Activated naive CD8-positive, alpha-beta T cell treated with anti-CD3 and anti-CD28 coated beads for 36 hours (primary cell): ENCODE results near the gene CC2D2A. TPM values are rescaled to one million over a fixed set of nuclear protein-coding genes. Genes with fewer than 3 reads are reported as not detected.

Experiments used
- DNase-seq: peaks from one replicate; pipeline ENCODE4 v3.0.0; 2021
- H3K27ac Mint-ChIP-seq: one replicate; pipeline ENCODE4 v1.8.0; 2022; ENCODE audit warnings: mild to moderate bottlenecking, moderate library complexity, mixed read lengths
- H3K27me3 Mint-ChIP-seq: one replicate; pipeline ENCODE4 v1.8.0; 2022; ENCODE audit warnings: mild to moderate bottlenecking, mixed read lengths
- H3K36me3 Mint-ChIP-seq: one replicate; pipeline ENCODE4 v1.8.0; 2021; ENCODE audit warnings: mild to moderate bottlenecking, mixed read lengths
- H3K4me1 Mint-ChIP-seq: one replicate; pipeline ENCODE4 v1.8.0; 2021; ENCODE audit warnings: mixed read lengths
- H3K4me3 Mint-ChIP-seq: one replicate; pipeline ENCODE4 v1.8.0; 2022; ENCODE audit warnings: mild to moderate bottlenecking, moderate library complexity, mixed read lengths
- H3K9me3 Mint-ChIP-seq: one replicate; pipeline ENCODE4 v1.8.0; 2022; ENCODE audit warnings: mixed read lengths
- total RNA-seq, 2 experiments: library from RNA; stranded (reverse); gene quantifications; one replicate each; pipeline ENCODE4 v1.2.3, GENCODE V29; 2021

The CC2D2A gene
- total RNA-seq, 2 experiments from 2014 or later, result not detected

GRCh38 chr4:15451181-15451865, 18.4 kb upstream of the CC2D2A start:
- Mint-ChIP-seq H3K4me3 (no peak overlapping the region), H3K27me3 (no peaks in the 10 kb centered on the region), H3K4me1 (no peaks in the 10 kb centered on the region), H3K9me3 (no peaks in the 10 kb centered on the region), H3K36me3 (peaks cover 3% of the 10 kb centered on the region), H3K27ac (no peak overlapping the region)
- no peak for DNase-seq

GRCh38 chr4:15451866-15452765, 17.6 kb upstream of the CC2D2A start:
- no peak overlapping the region for H3K27ac Mint-ChIP-seq
- no peaks in the 10 kb centered on the region for H3K36me3 Mint-ChIP-seq
- H3K4me1 Mint-ChIP-seq, result no peaks in the 10 kb centered on the region
- no peaks in the 10 kb centered on the region for H3K27me3 Mint-ChIP-seq
- no peak overlapping the region for H3K4me3 Mint-ChIP-seq
- no peaks in the 10 kb centered on the region for H3K9me3 Mint-ChIP-seq
- no peak for DNase-seq

DNA sequence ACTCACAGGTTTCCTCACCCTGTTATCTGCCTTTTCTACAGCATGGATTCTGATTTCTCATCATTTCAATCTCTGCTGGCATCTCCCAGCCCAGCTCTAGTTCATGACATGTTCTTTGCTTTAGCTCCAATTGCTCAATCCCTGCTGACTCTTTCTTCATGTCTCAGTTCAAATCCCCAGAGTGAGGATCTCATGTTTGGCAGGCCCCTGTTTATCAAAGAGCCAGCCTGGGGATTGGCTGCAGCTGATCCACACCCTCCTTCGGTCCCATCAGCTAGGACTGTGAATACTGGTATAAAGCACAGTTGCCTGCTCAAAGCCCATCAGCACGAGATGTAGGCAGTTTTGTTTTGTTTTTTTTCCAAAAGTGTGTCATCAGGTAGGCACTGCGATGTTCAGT, 14.4 kb upstream of the CC2D2A start:
- Mint-ChIP-seq H3K27ac (no peak overlapping the region), H3K9me3 (no peaks in the 10 kb centered on the region), H3K27me3 (no peaks in the 10 kb centered on the region), H3K36me3 (no peaks in the 10 kb centered on the region), H3K4me1 (peaks cover 3% of the 10 kb centered on the region), H3K4me3 (no peak overlapping the region)
- no peak for DNase-seq

DNA sequence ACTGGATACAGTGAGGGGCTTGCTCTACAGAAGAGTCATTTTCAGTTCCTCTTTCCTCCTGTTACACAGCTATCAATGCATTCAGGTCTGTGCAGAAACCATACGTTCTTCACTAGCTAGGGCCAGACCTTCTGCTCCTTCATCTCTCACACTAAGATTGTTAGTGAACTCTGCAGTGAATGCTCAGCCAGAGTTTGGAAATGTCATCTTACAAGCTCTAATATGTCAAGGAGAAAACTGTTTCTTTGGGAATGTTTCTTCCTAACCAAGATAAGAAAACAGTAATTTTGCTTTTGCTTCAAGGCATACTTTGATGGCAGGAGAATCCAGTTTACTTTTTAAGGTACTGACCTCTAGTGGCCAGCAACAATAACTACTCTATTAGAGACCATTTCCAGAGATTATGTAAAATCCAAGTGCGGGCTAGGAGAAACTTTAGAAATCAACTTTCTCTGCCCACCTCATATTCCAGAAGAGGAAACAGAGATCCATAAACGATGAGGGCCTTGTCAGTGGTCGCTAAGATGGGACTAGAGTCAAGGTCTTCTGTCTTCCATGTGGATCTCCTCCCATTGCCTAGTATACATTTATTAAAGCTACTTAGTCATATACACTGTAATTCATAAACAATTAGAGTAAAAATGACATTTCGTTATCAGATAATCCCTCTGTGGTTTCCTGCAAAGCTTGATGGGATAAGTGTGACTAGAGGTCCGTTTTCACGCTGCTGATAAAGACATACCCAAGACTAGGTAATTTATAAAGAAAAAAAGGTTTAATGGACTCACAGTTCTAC, 12.1 kb upstream of the CC2D2A start:
- no peaks in the 10 kb centered on the region for H3K27me3 Mint-ChIP-seq
- no peak overlapping the region for H3K4me3 Mint-ChIP-seq
- H3K27ac Mint-ChIP-seq, result no peak overlapping the region
- peaks cover 3% of the 10 kb centered on the region for H3K4me1 Mint-ChIP-seq
- H3K9me3 Mint-ChIP-seq, result no peaks in the 10 kb centered on the region
- no peaks in the 10 kb centered on the region for H3K36me3 Mint-ChIP-seq
- DNase-seq, result no peak

- Mint-ChIP-seq H3K4me1 (peaks cover 3% of the 10 kb centered on the region), H3K27ac (no peak overlapping the region), H3K27me3 (no peaks in the 10 kb centered on the region), H3K4me3 (no peak overlapping the region), H3K9me3 (no peaks in the 10 kb centered on the region), H3K36me3 (no peaks in the 10 kb centered on the region)
- no peak for DNase-seq
Observed at GRCh38 chr4:15458616-15459015, 11.1 kb upstream of the CC2D2A start.

DNA sequence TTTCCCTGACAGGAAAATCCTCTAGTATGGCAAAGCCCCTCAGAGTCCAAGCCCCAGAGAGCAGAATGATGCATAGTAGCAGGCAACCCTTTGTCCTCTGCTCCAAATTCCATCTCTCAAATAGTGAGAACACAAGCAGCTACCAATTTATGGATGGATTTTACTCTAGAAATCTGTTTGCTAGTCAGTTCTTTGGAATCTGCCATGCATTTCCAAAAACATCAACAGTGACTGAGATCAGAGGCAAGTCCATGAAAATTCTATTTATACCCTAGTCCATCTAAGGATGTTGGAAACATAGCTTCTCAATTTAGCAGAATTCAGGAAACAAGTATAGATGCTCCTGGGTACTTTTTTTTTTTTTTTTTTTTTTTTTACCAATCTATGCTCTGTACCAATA, 10.0 kb upstream of the CC2D2A start:
- H3K9me3 Mint-ChIP-seq, result no peaks in the 10 kb centered on the region
- no peak overlapping the region for H3K4me3 Mint-ChIP-seq
- H3K27me3 Mint-ChIP-seq, result no peaks in the 10 kb centered on the region
- no peak for DNase-seq
- H3K36me3 Mint-ChIP-seq, result no peaks in the 10 kb centered on the region
- H3K27ac Mint-ChIP-seq, result no peak overlapping the region
- peaks cover 3% of the 10 kb centered on the region for H3K4me1 Mint-ChIP-seq

- Mint-ChIP-seq H3K4me3 (no peak overlapping the region), H3K27me3 (peaks cover 4% of the 10 kb centered on the region), H3K9me3 (no peaks in the 10 kb centered on the region), H3K4me1 (peaks cover 11% of the 10 kb centered on the region), H3K27ac (no peak overlapping the region), H3K36me3 (no peaks in the 10 kb centered on the region)
- no peak for DNase-seq
Observed at GRCh38 chr4:15466596-15466995, 3.1 kb upstream of the CC2D2A start.

GRCh38 chr4:15470128-15470475, 420 bp downstream of the CC2D2A start:
- peaks cover 11% of the 10 kb centered on the region for H3K4me1 Mint-ChIP-seq
- no peak overlapping the region for H3K4me3 Mint-ChIP-seq
- H3K27me3 Mint-ChIP-seq, result peaks cover 4% of the 10 kb centered on the region
- no peaks in the 10 kb centered on the region for H3K36me3 Mint-ChIP-seq
- no peaks in the 10 kb centered on the region for H3K9me3 Mint-ChIP-seq
- no peak for DNase-seq
- no peak overlapping the region for H3K27ac Mint-ChIP-seq

GRCh38 chr4:15476396-15476795, 6.7 kb downstream of the CC2D2A start:
- Mint-ChIP-seq H3K27me3 (peaks cover under 1% of the 10 kb centered on the region), H3K27ac (no peak overlapping the region), H3K4me1 (no peaks in the 10 kb centered on the region), H3K36me3 (no peaks in the 10 kb centered on the region), H3K4me3 (no peak overlapping the region), H3K9me3 (no peaks in the 10 kb centered on the region)
- DNase-seq, result no peak

DNA sequence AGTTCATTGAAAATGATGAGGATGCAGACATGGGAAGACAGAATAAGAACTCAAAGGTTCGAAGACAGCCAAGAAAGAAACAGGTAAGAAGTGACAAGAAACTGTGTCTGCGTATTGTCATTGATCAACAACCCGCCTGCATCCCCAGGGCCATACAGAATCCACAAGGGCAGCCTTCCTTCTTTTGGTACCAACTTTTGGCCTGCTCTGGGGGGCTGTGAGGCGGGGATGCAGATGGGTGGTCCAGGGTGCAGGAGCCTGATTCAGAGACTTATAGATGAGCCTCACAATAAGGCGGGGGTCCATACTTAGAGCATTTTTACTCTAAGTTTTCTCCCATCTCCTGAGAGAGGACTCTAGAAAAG, 9.0 kb downstream of the CC2D2A start:
- Mint-ChIP-seq H3K4me1 (no peaks in the 10 kb centered on the region), H3K27me3 (no peaks in the 10 kb centered on the region), H3K9me3 (no peaks in the 10 kb centered on the region), H3K36me3 (no peaks in the 10 kb centered on the region), H3K27ac (no peak overlapping the region), H3K4me3 (no peak overlapping the region)
- DNase-seq, result no peak

DNA sequence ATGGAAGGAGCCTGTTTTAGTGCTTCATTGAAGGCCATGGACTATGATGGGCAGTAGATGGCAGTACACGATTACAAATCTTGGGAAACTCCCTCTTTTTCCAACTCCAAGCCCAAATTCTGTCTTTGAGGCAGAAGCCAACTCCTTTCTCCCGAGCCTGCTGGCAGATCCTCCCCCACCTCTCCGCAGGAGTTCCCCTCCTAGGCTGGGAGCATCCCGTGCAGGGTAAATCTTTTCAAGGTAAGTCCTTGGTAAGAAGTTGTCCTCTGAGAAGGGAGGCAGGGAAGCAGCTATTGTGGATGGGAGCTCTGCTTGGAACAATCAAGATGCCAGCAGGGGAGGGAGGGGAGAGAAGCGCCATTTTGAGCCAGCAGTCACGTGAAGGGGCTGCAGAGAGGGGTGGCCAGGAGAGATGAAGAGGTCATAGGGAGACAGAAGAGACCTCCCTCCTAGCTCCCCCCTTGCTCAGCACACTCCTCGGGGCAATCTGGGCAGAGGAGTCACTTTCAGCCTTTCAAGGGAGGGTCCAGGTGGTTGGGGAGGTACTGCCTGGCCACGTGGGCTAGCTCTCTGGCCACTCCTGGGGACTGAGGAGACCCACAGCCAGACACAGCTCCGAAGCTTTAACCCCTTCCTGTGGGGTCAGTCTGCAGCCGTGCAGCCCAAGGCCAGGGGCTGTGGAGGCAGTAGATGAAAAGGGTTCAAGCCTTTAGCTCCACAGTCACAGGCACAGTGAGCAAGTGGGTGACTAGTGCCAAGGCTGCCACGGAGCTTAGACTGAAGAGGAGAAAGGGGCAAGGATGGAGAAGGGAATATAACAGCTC, 9.6 kb downstream of the CC2D2A start:
- Mint-ChIP-seq H3K9me3 (peaks cover 3% of the 10 kb centered on the region), H3K36me3 (peaks cover 3% of the 10 kb centered on the region), H3K27me3 (no peaks in the 10 kb centered on the region), H3K4me3 (no peak overlapping the region), H3K4me1 (no peaks in the 10 kb centered on the region), H3K27ac (no peak overlapping the region)
- DNase-seq, result no peak

DNA sequence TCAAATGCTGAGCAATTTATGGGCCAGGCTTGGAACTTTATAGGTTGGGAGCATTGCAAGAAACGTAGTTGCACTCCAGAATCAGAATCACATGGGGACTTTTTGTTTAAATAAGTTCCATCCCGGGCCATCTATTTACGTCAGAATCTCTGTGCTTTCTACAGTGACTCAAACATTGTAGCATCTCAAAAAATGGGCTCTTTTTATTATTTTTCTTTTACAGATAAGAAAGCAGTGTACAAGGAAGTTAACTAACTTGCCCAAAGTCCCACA, 10.2 kb downstream of the CC2D2A start:
- no peaks in the 10 kb centered on the region for H3K27me3 Mint-ChIP-seq
- DNase-seq, result no peak
- H3K36me3 Mint-ChIP-seq, result peaks cover 3% of the 10 kb centered on the region
- H3K4me3 Mint-ChIP-seq, result no peak overlapping the region
- H3K27ac Mint-ChIP-seq, result no peak overlapping the region
- peaks cover 4% of the 10 kb centered on the region for H3K9me3 Mint-ChIP-seq
- no peaks in the 10 kb centered on the region for H3K4me1 Mint-ChIP-seq

- Mint-ChIP-seq H3K27me3 (no peaks in the 10 kb centered on the region), H3K27ac (no peak overlapping the region), H3K36me3 (peaks cover 3% of the 10 kb centered on the region), H3K9me3 (peaks cover 16% of the 10 kb centered on the region), H3K4me3 (no peak overlapping the region), H3K4me1 (no peaks in the 10 kb centered on the region)
- no peak for DNase-seq
Observed at GRCh38 chr4:15481961-15482745, 12.5 kb downstream of the CC2D2A start.

DNA sequence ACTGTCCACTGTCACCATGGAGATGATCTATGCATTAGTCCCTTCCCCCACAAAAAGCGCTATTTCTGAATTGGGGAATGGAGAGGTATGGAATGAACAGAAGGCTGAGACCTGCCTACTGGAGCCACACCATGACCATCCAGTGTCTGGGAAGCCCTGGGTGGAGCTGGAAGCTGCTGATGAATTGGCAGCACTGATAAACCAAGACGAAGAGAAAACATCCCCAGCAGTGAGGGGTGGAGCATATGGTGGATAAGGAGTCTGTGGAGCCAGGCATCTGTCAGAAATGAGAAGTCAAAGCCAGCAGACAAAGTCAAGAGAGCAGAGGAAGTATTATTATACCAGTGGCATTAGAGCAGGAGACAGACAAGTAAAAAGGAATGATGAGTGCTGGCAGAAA, 13.2 kb downstream of the CC2D2A start:
- H3K4me3 Mint-ChIP-seq, result no peak overlapping the region
- no peak overlapping the region for H3K27ac Mint-ChIP-seq
- no peak for DNase-seq
- H3K4me1 Mint-ChIP-seq, result no peaks in the 10 kb centered on the region
- H3K36me3 Mint-ChIP-seq, result peaks cover 3% of the 10 kb centered on the region
- peaks cover 21% of the 10 kb centered on the region for H3K9me3 Mint-ChIP-seq
- no peaks in the 10 kb centered on the region for H3K27me3 Mint-ChIP-seq
